Natural killer cell treated with Interleukin-12 subunit alpha and Interleukin-12 subunit beta and Interleukin-15 and Interleukin-18, amount 100 ng/mL, for 72 hours (primary cell): ENCODE measurements around the gene SHMT2. TPM values are rescaled to one million over a fixed set of nuclear protein-coding genes. Genes with fewer than 3 reads are reported as not detected.

Source experiments
- ATAC-seq, 2 donors: fragments of 150-1000 bp; cut with Tn5 transposase in 1 of 2; sonication (Bioruptor Pico), chemical (Tn5 transposase) in 1 of 2; 2 replicates each; pipeline ENCODE4 v1.10.0; 2021
- DNase-seq: peaks from one replicate; pipeline ENCODE4 v3.0.0; 2022; ENCODE audit warnings: low spot score
- H3K27ac Mint-ChIP-seq, 2 donors: 1 replicate in 1 of 2; 2 replicates in 1 of 2; pipeline ENCODE4 v1.8.0; 2022; ENCODE audit warnings: mixed read lengths in 2 of 2, mild to moderate bottlenecking in 1 of 2, moderate library complexity in 1 of 2
- H3K27me3 Mint-ChIP-seq, 2 donors: 1 replicate in 1 of 2; 2 replicates in 1 of 2; pipeline ENCODE4 v1.8.0; 2022; ENCODE audit warnings: mixed read lengths in 2 of 2
- H3K36me3 Mint-ChIP-seq: one replicate; pipeline ENCODE4 v1.8.0; 2022; ENCODE audit warnings: mixed read lengths
- H3K4me1 Mint-ChIP-seq, 2 donors: 1 replicate in 1 of 2; 2 replicates in 1 of 2; pipeline ENCODE4 v1.8.0; 2022; ENCODE audit warnings: low read depth in 2 of 2, mixed read lengths in 2 of 2, mild to moderate bottlenecking in 1 of 2
- H3K4me3 Mint-ChIP-seq: one replicate; pipeline ENCODE4 v1.8.0; 2022; ENCODE audit warnings: mixed read lengths
- H3K9me3 Mint-ChIP-seq: 2 replicates; pipeline ENCODE4 v1.8.0; 2022; ENCODE audit warnings: mixed read lengths
- total RNA-seq, 2 donors: library from RNA; stranded (reverse); gene quantifications; one replicate each; pipeline ENCODE4 v1.2.3, GENCODE V29; 2022

The SHMT2 gene
- total RNA-seq, 2 donors from 2014 or later: 262 to 355 TPM

DNA sequence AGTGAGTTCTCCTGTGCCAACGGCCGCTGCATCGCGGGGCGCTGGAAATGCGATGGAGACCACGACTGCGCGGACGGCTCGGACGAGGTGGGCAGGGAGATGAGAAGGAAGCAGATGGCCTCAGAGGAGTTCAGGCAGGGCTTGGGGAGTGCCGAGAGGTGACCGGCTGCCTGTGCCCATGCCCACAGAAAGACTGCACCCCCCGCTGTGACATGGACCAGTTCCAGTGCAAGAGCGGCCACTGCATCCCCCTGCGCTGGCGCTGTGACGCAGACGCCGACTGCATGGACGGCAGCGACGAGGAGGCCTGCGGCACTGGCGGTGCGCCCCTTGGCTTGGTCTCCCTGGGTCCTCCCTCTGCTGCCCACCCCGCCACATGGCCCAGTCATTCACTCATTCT is 26.3 kb upstream of the SHMT2 start:
- Mint-ChIP-seq H3K27me3 (peaks cover 0 to 6% of the 10 kb centered on the region in 2 donors), H3K9me3 (no peaks in the 10 kb centered on the region), H3K27ac (no peak overlapping the region), H3K36me3 (no peaks in the 10 kb centered on the region), H3K4me3 (no peak overlapping the region), H3K4me1 (no peaks in the 10 kb centered on the region)
- no peak for ATAC-seq
- no peak for DNase-seq

DNA sequence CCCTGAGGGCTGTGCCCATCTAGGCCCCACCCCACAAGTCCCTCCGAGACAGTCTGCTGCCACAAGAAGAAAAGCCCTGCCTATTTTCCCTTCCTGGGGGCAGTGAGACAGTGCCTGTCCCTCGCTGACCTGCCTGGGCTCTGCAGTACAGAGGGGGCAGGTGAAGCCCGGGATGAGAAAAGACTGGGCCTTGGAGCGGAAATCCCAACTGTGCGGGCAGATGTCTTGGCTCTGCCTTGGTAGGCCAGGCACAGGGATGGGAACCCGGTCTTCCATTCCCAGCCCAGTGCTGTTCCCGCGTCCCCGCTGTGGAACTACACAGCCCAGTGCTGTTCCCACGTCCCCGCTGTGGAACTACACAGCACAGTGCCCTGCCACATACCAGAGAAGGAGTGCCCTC is 25.7 kb upstream of the SHMT2 start:
- ATAC-seq (no peak), DNase-seq (no peak)
- Mint-ChIP-seq H3K9me3 (no peaks in the 10 kb centered on the region), H3K36me3 (no peaks in the 10 kb centered on the region), H3K4me3 (no peak overlapping the region), H3K4me1 (no peaks in the 10 kb centered on the region), H3K27ac (no peak overlapping the region), H3K27me3 (peaks cover 0 to 3% of the 10 kb centered on the region in 2 donors)

DNA sequence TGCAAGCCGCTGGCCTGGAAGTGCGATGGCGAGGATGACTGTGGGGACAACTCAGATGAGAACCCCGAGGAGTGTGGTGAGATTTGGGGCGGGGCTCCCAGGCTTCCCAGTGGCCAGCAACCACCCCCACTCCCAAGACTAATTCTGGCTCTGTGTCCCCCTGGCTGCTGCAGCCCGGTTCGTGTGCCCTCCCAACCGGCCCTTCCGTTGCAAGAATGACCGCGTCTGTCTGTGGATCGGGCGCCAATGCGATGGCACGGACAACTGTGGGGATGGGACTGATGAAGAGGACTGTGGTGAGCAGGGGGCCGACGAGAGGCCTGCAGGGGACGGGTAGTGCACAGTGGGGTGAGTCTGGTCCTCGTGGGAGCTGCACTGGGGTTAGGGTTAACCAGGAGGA is 25.1 kb upstream of the SHMT2 start:
- no peak for DNase-seq
- H3K9me3 Mint-ChIP-seq: no peaks in the 10 kb centered on the region
- ATAC-seq: no peak
- H3K36me3 Mint-ChIP-seq: no peaks in the 10 kb centered on the region
- no peak overlapping the region for H3K4me3 Mint-ChIP-seq
- no peaks in the 10 kb centered on the region for H3K4me1 Mint-ChIP-seq
- H3K27ac Mint-ChIP-seq: no peak overlapping the region
- H3K27me3 Mint-ChIP-seq: peaks cover 0 to 3% of the 10 kb centered on the region in 2 donors

DNA sequence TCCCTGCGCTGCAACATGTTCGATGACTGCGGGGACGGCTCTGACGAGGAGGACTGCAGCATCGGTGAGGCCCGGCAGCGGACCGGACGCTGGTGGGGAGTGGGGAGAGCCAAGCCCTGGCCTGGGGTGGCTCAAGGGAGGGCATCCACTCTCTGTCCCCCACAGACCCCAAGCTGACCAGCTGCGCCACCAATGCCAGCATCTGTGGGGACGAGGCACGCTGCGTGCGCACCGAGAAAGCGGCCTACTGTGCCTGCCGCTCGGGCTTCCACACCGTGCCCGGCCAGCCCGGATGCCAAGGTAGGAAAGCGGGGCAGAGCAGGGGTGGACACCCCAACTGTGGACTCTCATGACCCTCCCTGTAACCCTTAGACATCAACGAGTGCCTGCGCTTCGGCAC is 24.3 kb upstream of the SHMT2 start:
- no peaks in the 10 kb centered on the region for H3K36me3 Mint-ChIP-seq
- peaks cover 0 to 3% of the 10 kb centered on the region in 2 donors for H3K27me3 Mint-ChIP-seq
- no peak for DNase-seq
- no peak for ATAC-seq
- H3K9me3 Mint-ChIP-seq: no peaks in the 10 kb centered on the region
- H3K4me3 Mint-ChIP-seq: no peak overlapping the region
- H3K27ac Mint-ChIP-seq: no peak overlapping the region
- H3K4me1 Mint-ChIP-seq: no peaks in the 10 kb centered on the region

DNA sequence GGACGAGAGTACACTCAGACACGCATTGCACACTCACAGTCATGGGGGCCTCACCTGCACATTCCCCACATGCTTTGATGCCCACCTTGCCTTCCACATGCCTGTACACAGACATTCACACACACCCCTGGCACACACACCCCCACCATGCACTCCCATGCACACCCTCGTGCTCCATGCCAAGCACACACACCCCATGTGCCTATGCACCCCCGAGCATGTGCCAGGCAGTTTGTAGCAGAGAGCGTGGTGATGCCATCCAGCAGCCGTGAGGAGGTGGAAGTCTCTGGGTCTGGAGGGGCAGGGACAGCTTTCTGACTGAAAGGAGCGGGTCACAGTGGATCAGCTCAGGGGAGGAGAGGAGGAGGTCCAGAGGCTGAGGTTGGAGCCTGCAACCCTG is 23.6 kb upstream of the SHMT2 start:
- no peak for ATAC-seq

DNA sequence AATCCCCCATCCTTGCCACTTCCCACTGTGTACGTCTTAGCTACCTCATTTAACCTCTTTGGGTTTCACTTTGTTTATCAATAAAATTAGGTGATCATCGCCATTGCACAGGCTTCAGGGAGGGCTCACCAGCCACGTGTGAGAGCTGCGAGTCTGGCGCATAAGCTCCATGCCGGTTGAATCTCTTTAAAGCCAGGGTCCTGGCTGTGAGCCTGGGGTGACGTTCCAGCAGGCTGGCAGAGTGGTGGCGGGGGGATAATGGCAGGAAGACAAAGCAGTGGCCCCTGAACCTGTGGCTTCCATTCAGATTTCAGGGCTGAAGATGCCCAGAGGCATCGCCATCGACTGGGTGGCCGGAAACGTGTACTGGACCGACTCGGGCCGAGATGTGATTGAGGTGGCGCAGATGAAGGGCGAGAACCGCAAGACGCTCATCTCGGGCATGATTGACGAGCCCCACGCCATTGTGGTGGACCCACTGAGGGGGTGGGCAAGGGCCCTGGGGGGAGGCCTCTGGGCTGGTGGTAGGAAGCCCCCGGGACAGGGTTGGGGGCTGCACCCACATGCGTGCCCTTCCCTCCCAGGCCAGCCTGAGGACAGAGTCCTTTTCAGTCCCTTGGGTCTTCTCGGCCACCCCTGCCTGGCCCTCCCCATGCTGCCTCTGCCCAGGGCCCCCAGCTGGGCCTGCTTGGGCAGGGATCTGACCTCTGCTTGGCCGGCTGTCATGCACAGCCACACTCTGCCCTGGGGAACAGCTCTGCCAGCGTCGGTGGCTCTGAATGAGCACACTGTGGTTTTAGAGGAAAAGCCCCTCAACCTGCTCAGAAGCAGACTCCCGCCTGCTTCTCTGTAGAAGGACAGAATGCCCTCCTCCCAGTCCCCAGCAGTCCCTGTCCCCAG is 21.5 kb upstream of the SHMT2 start:
- no peak for ATAC-seq
- no peaks in the 10 kb centered on the region for H3K9me3 Mint-ChIP-seq
- no peak overlapping the region for H3K4me3 Mint-ChIP-seq

More for the DNA sequence above, 23.6 kb upstream of the SHMT2 start:
- peaks cover 0 to 6% of the 10 kb centered on the region in 2 donors for H3K27me3 Mint-ChIP-seq
- no peak overlapping the region for H3K4me3 Mint-ChIP-seq
- no peak for DNase-seq
- H3K9me3 Mint-ChIP-seq: no peaks in the 10 kb centered on the region
- no peaks in the 10 kb centered on the region for H3K4me1 Mint-ChIP-seq
- H3K36me3 Mint-ChIP-seq: no peaks in the 10 kb centered on the region
- no peak overlapping the region for H3K27ac Mint-ChIP-seq

DNA sequence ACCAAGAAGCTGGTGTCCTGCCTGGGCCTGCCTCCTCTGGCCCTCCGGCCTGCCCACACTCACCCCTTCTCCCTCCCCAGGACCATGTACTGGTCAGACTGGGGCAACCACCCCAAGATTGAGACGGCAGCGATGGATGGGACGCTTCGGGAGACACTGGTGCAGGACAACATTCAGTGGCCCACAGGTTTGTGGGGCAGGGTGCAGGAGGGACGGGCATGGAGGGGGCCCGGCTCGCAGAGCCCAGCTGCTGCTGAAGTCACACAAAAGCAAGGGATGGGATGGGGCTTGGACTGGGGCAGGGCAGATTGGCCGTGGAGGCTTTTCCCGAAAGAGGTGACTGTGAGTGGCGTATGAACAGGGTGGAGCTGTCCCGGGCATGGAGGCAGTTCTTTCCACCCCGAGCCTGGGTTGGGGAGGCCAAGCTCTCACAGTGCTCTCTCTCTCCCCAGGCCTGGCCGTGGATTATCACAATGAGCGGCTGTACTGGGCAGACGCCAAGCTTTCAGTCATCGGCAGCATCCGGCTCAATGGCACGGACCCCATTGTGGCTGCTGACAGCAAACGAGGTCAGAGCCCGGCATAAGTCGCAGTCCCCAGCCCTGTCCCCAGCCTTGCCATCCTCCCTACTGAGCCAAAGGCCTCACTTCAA is 20.8 kb upstream of the SHMT2 start:
- H3K9me3 Mint-ChIP-seq: no peaks in the 10 kb centered on the region
- H3K4me1 Mint-ChIP-seq: peaks cover 6% of the 10 kb centered on the region in 2 donors
- H3K36me3 Mint-ChIP-seq: no peaks in the 10 kb centered on the region
- ATAC-seq (no peak), DNase-seq (no peak)
- H3K27me3 Mint-ChIP-seq: peaks cover 5 to 9% of the 10 kb centered on the region in 2 donors
- no peak overlapping the region for H3K27ac Mint-ChIP-seq
- H3K4me3 Mint-ChIP-seq: no peak overlapping the region

More for the DNA sequence above, 21.5 kb upstream of the SHMT2 start:
- DNase-seq: no peak
- Mint-ChIP-seq H3K27ac (no peak overlapping the region), H3K36me3 (no peaks in the 10 kb centered on the region), H3K27me3 (peaks cover 0 to 3% of the 10 kb centered on the region in 2 donors), H3K4me1 (no peaks in the 10 kb centered on the region)

DNA sequence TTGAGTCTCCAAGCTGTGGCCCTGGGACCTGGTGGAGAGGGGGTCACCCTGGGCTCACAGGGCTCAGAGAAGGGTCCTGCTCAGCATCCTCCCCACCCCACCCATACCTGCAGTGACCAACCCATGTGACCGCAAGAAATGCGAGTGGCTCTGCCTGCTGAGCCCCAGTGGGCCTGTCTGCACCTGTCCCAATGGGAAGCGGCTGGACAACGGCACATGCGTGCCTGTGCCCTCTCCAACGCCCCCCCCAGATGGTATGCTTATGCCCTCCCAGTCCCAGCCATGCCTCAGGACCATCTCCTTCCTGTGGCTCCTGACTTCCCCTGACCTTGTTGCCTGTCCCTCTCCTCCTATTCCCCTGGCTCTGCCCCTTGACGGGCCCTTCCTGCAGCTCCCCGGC is 19.6 kb upstream of the SHMT2 start:
- no peak overlapping the region for H3K4me3 Mint-ChIP-seq
- H3K27ac Mint-ChIP-seq: no peak overlapping the region
- ATAC-seq (no peak), DNase-seq (no peak)
- H3K36me3 Mint-ChIP-seq: no peaks in the 10 kb centered on the region
- H3K4me1 Mint-ChIP-seq: peaks cover 16 to 17% of the 10 kb centered on the region in 2 donors
- no peaks in the 10 kb centered on the region for H3K9me3 Mint-ChIP-seq
- peaks cover 17 to 20% of the 10 kb centered on the region in 2 donors for H3K27me3 Mint-ChIP-seq

- Mint-ChIP-seq H3K36me3 (no peaks in the 10 kb centered on the region), H3K4me1 (peaks cover 20 to 22% of the 10 kb centered on the region in 2 donors), H3K9me3 (no peaks in the 10 kb centered on the region), H3K27me3 (peaks cover 22 to 24% of the 10 kb centered on the region in 2 donors), H3K27ac (no peak overlapping the region), H3K4me3 (no peak overlapping the region)
- no peak for DNase-seq
- ATAC-seq: no peak
Measured at GRCh38 chr12:57210461-57210860, 19.1 kb upstream of the SHMT2 start.

DNA sequence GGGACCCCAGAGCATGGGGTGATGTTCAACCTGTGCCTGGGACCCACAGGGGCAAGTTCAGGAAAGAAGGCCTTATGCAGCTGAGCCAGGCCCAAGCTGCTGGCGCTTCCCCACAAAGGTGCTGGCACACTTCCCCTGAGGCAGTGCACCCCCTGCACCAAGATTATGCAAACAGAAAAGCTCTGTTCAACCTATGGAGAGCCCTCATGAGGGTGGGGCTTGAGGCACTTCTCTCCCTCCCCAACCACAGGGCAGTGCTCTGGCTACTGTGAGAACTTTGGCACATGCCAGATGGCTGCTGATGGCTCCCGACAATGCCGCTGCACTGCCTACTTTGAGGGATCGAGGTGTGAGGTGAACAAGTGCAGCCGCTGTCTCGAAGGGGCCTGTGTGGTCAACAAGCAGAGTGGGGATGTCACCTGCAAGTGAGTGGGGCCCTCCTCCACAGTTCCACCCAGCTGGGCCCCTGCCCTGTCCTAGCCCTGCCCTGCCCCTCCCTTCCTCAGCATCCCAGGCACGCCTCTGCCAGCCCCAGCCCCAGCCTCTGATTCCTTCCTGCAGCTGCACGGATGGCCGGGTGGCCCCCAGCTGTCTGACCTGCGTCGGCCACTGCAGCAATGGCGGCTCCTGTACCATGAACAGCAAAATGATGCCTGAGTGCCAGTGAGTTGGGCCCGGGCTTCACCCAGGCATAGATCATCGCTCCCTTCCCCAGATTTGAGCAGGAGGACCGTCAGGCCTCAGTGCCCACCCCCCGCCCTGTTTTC is 18.4 kb upstream of the SHMT2 start:
- peaks cover 28 to 30% of the 10 kb centered on the region in 2 donors for H3K27me3 Mint-ChIP-seq
- ATAC-seq (no peak), DNase-seq (no peak)
- peaks cover 26 to 28% of the 10 kb centered on the region in 2 donors for H3K4me1 Mint-ChIP-seq
- H3K36me3 Mint-ChIP-seq: no peaks in the 10 kb centered on the region
- H3K9me3 Mint-ChIP-seq: no peaks in the 10 kb centered on the region
- no peak overlapping the region for H3K4me3 Mint-ChIP-seq
- no peak overlapping the region for H3K27ac Mint-ChIP-seq

- Mint-ChIP-seq H3K9me3 (no peaks in the 10 kb centered on the region), H3K27ac (no peak overlapping the region), H3K4me1 (peaks cover 26 to 28% of the 10 kb centered on the region in 2 donors), H3K27me3 (peaks cover 29 to 30% of the 10 kb centered on the region in 2 donors), H3K36me3 (no peaks in the 10 kb centered on the region), H3K4me3 (no peak overlapping the region)
- ATAC-seq (no peak), DNase-seq (no peak)
Measured at GRCh38 chr12:57211791-57212700, 17.5 kb upstream of the SHMT2 start.

DNA sequence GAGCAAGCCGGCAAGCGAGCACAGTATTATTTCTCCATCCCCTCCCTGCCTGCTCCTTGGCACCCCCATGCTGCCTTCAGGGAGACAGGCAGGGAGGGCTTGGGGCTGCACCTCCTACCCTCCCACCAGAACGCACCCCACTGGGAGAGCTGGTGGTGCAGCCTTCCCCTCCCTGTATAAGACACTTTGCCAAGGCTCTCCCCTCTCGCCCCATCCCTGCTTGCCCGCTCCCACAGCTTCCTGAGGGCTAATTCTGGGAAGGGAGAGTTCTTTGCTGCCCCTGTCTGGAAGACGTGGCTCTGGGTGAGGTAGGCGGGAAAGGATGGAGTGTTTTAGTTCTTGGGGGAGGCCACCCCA is 16.8 kb upstream of the SHMT2 start:
- H3K27ac Mint-ChIP-seq: no peak overlapping the region
- ATAC-seq: no peak
- H3K4me1 Mint-ChIP-seq: peaks cover 32 to 33% of the 10 kb centered on the region in 2 donors
- no peak for DNase-seq
- H3K4me3 Mint-ChIP-seq: no peak overlapping the region
- H3K36me3 Mint-ChIP-seq: no peaks in the 10 kb centered on the region
- H3K27me3 Mint-ChIP-seq: peaks cover 34 to 35% of the 10 kb centered on the region in 2 donors
- no peaks in the 10 kb centered on the region for H3K9me3 Mint-ChIP-seq
